Dermis microvascular lymphatic vessel endothelial cell (primary cell): Measurements from ENCODE around the gene ADAM10. TPM values are rescaled to one million over a fixed set of nuclear protein-coding genes. Genes with fewer than 3 reads are reported as not detected.

ENCODE experiments used
- DNase-seq, 2 donors: peaks; one replicate each; pipeline versions ENCODE4 v3.0.0 to v3.0.0-alpha.2; 2010; ENCODE audit warnings: low read depth in 2 of 2
- total RNA-seq: library from RNA; depleted of rRNA; stranded (reverse); fragments of >200 nt; gene quantifications from 2 replicates; pipeline ENCODE4 v1.2.1, GENCODE V29; 2014

Gene ADAM10
- total RNA-seq, 1 donor from 2014 or later, result 147 TPM

- no peak for DNase-seq
Observed at GRCh38 chr15:58584789-58585461, 164.6 kb downstream of the ADAM10 start.

- no peak for DNase-seq
Observed at GRCh38 chr15:58583171-58583908, 166.2 kb downstream of the ADAM10 start.

GRCh38 chr15:58582160-58582559 lies 167.3 kb downstream of the ADAM10 start:
- DNase-seq, result no peak

- DNase-seq, result no peak
Observed at GRCh38 chr15:58576657-58577056, 172.8 kb downstream of the ADAM10 start.

- DNase-seq, result no peak
Observed at GRCh38 chr15:58575045-58575786, 174.3 kb downstream of the ADAM10 start.

- no peak for DNase-seq
Observed at GRCh38 chr15:58574631-58575030, 174.9 kb downstream of the ADAM10 start.

GRCh38 chr15:58573270-58573669 lies 176.2 kb downstream of the ADAM10 start:
- no peak for DNase-seq

- DNase-seq, result no peak
Observed at GRCh38 chr15:58572521-58572920, 177.0 kb downstream of the ADAM10 start.

- DNase-seq, result no peak
Observed at GRCh38 chr15:58571491-58571890, 178.0 kb downstream of the ADAM10 start.

- no peak for DNase-seq
Observed at GRCh38 chr15:58569455-58569854, 180.1 kb downstream of the ADAM10 start.

- DNase-seq, result peak in 1 of 2 donors; percentile 59
Observed at GRCh38 chr15:58568157-58568571, 181.3 kb downstream of the ADAM10 start.

GRCh38 chr15:58566029-58566428 lies 183.5 kb downstream of the ADAM10 start:
- DNase-seq, result no peak

- DNase-seq, result no peak
Observed at GRCh38 chr15:58565619-58566018, 183.9 kb downstream of the ADAM10 start.

- no peak for DNase-seq
Observed at GRCh38 chr15:58564981-58565380, 184.5 kb downstream of the ADAM10 start.

GRCh38 chr15:58562135-58562534 lies 187.4 kb downstream of the ADAM10 start:
- no peak for DNase-seq

- no peak for DNase-seq
Observed at GRCh38 chr15:58561321-58561720, 188.2 kb downstream of the ADAM10 start.

- no peak for DNase-seq
Observed at GRCh38 chr15:58559904-58560588, 189.5 kb downstream of the ADAM10 start.

- DNase-seq, result no peak
Observed at GRCh38 chr15:58558777-58559176, 190.7 kb downstream of the ADAM10 start.

GRCh38 chr15:58556541-58556940 lies 193.0 kb downstream of the ADAM10 start:
- DNase-seq, result no peak

- no peak for DNase-seq
Observed at GRCh38 chr15:58556028-58556361, 193.5 kb downstream of the ADAM10 start.

- DNase-seq, result no peak
Observed at GRCh38 chr15:58555162-58556027, 194.1 kb downstream of the ADAM10 start.
